Suppressor macrophage treated with lipopolysaccharide for 1 hour (primary cell): ENCODE data around the gene MMP17.

Experiments
- DNase-seq, 3 donors: peaks; one replicate each; pipeline ENCODE4 v3.0.0-alpha.2; 2020 to 2022

MMP17 gene

GRCh38 chr12:131850856-131851559 is 22.8 kb downstream of the MMP17 start:
- peak; percentile 66 to 84 (median 75) for DNase-seq

GRCh38 chr12:131851741-131852550 is 23.8 kb downstream of the MMP17 start:
- no peak for DNase-seq

GRCh38 chr12:131852551-131853299 is 24.5 kb downstream of the MMP17 start:
- peak; percentile 41 to 62 (median 50) for DNase-seq

GRCh38 chr12:131853832-131854797 is 25.9 kb downstream of the MMP17 start:
- no peak for DNase-seq

GRCh38 chr12:131854861-131855476 is 26.8 kb downstream of the MMP17 start:
- no peak for DNase-seq

GRCh38 chr12:131855521-131856142 is 27.4 kb downstream of the MMP17 start:
- DNase-seq: no peak

- no peak for DNase-seq
Measured at GRCh38 chr12:131856366-131857097, 28.3 kb downstream of the MMP17 start.

GRCh38 chr12:131857908-131858850 is 30.0 kb downstream of the MMP17 start:
- no peak for DNase-seq

- DNase-seq: peak; percentile 82 to 92 (median 86)
Measured at GRCh38 chr12:131860472-131861260, 32.5 kb downstream of the MMP17 start.

GRCh38 chr12:131861261-131862083 is 33.3 kb downstream of the MMP17 start:
- no peak for DNase-seq

GRCh38 chr12:131862084-131862441 is 33.9 kb downstream of the MMP17 start:
- no peak for DNase-seq

- no peak for DNase-seq
Measured at GRCh38 chr12:131862600-131862993, 34.4 kb downstream of the MMP17 start.

GRCh38 chr12:131862994-131863710 is 35.0 kb downstream of the MMP17 start:
- peak; percentile 66 to 85 (median 81) for DNase-seq

GRCh38 chr12:131863711-131864396 is 35.7 kb downstream of the MMP17 start:
- DNase-seq: no peak

GRCh38 chr12:131864469-131864868 is 36.3 kb downstream of the MMP17 start:
- DNase-seq: no peak

- no peak for DNase-seq
Measured at GRCh38 chr12:131865180-131865875, 37.1 kb downstream of the MMP17 start.
